H9 (cell line): ENCODE measurements around the gene SLC17A5. TPM values are rescaled to one million over a fixed set of nuclear protein-coding genes. Genes with fewer than 3 reads are reported as not detected.
A peak's percentile ranks its signal among the peaks of the same experiment; 100 is the strongest.
"Not testable (repeated sequence)": the region's sequence is repeated elsewhere in the genome, so short reads cannot be mapped to it uniquely, and the experiment has no call there.

ENCODE experiments used
- DNase-seq: peaks from one replicate; pipeline ENCODE4 v3.0.0-alpha.2; 2017
- H2AFZ ChIP-seq: one replicate; pipeline ENCODE4 v1.6.1; 2013; ENCODE audit warnings: mild to moderate bottlenecking, low read length, control low read depth, moderate library complexity
- H2AK5ac ChIP-seq: 2 replicates; pipeline ENCODE4 v1.6.1; 2013; ENCODE audit warnings: low read length, control low read depth, mixed read lengths; ENCODE audit not compliant: insufficient read length
- H2BK120ac ChIP-seq: one replicate; pipeline ENCODE4 v1.6.1; 2013; ENCODE audit warnings: low read depth, mild to moderate bottlenecking, low read length, control low read depth, inconsistent platforms; ENCODE audit not compliant: poor library complexity, severe bottlenecking
- H2BK12ac ChIP-seq: 2 replicates; pipeline ENCODE4 v1.6.1; 2013; ENCODE audit warnings: low read length, control low read depth, mixed read lengths, low read depth; ENCODE audit not compliant: insufficient read length
- H2BK15ac ChIP-seq: 2 replicates; pipeline ENCODE4 v1.6.1; 2013; ENCODE audit warnings: low read depth, low read length, control low read depth
- H2BK20ac ChIP-seq: one replicate; pipeline ENCODE4 v1.6.1; 2013; ENCODE audit warnings: low read depth, mild to moderate bottlenecking, low read length, control low read depth, inconsistent platforms; ENCODE audit not compliant: poor library complexity, severe bottlenecking
- H2BK5ac ChIP-seq: 2 replicates; pipeline ENCODE4 v1.6.1; 2013; ENCODE audit warnings: low read length, control low read depth, mixed read lengths; ENCODE audit not compliant: insufficient read length
- H3K14ac ChIP-seq: 2 replicates; pipeline ENCODE4 v1.6.1; 2013; ENCODE audit warnings: low read length, control low read depth; ENCODE audit not compliant: insufficient read depth
- H3K18ac ChIP-seq: 2 replicates; pipeline ENCODE4 v1.6.1; 2013; ENCODE audit warnings: low read depth, mild to moderate bottlenecking, mixed read lengths, low read length, control low read depth; ENCODE audit not compliant: insufficient read length
- H3K23ac ChIP-seq: 2 replicates; pipeline ENCODE4 v1.6.1; 2013; ENCODE audit warnings: low read length, control low read depth, mixed read lengths, low read depth; ENCODE audit not compliant: insufficient read length
- H3K23me2 ChIP-seq: 2 replicates; pipeline ENCODE4 v1.6.1; 2013; ENCODE audit warnings: low read depth, mild to moderate bottlenecking, mixed read lengths, low read length, control low read depth; ENCODE audit not compliant: insufficient read length, poor library complexity, severe bottlenecking
- H3K27ac ChIP-seq: 2 replicates; pipeline ENCODE4 v1.5.1; 2013; ENCODE audit warnings: low read length, control low read depth, mixed read lengths, low read depth; ENCODE audit not compliant: insufficient read length
- H3K27me3 ChIP-seq: 2 replicates; pipeline ENCODE4 v1.6.1; 2013; ENCODE audit warnings: low read length, control low read depth, inconsistent platforms; ENCODE audit not compliant: insufficient read depth
- H3K4ac ChIP-seq: 2 replicates; pipeline ENCODE4 v1.6.1; 2013; ENCODE audit warnings: low read depth, mild to moderate bottlenecking, control low read depth, inconsistent platforms, low read length, moderate library complexity
- H3K4me1 ChIP-seq: 2 replicates; pipeline ENCODE4 v1.6.1; 2013; ENCODE audit warnings: low read length, control low read depth, inconsistent platforms; ENCODE audit not compliant: insufficient read depth
- H3K4me2 ChIP-seq: 2 replicates; pipeline ENCODE4 v1.6.1; 2013; ENCODE audit warnings: low read length, control low read depth, mixed read lengths; ENCODE audit not compliant: insufficient read length, insufficient read depth
- H3K56ac ChIP-seq: 2 replicates; pipeline ENCODE4 v1.6.1; 2013; ENCODE audit warnings: low read depth, mild to moderate bottlenecking, mixed read lengths, low read length, control low read depth; ENCODE audit not compliant: insufficient read length
- H3K79me1 ChIP-seq: 2 replicates; pipeline ENCODE4 v1.6.1; 2013; ENCODE audit warnings: low read depth, mild to moderate bottlenecking, moderate library complexity, low read length, control low read depth, inconsistent platforms; ENCODE audit not compliant: insufficient read depth, poor library complexity, severe bottlenecking
- H3K79me2 ChIP-seq: 2 replicates; pipeline ENCODE4 v1.6.1; 2013; ENCODE audit warnings: low read length, control low read depth, inconsistent platforms; ENCODE audit not compliant: insufficient read depth
- H3K9ac ChIP-seq: 2 replicates; pipeline ENCODE4 v1.6.1; 2013; ENCODE audit warnings: low read length, control low read depth, mixed read lengths; ENCODE audit not compliant: insufficient read length; ENCODE audit errors: extremely low read depth
- H3K9me3 ChIP-seq: one replicate; pipeline ENCODE4 v1.6.1; 2013; ENCODE audit warnings: low read depth, low read length, inconsistent platforms; ENCODE audit not compliant: control insufficient read depth
- H3T11ph ChIP-seq: one replicate; pipeline ENCODE4 v1.6.1; 2013; ENCODE audit warnings: mild to moderate bottlenecking, low read length, control low read depth, inconsistent platforms
- H4K20me1 ChIP-seq: one replicate; pipeline ENCODE4 v1.6.1; 2013; ENCODE audit not compliant: control insufficient read depth, insufficient read length, insufficient read depth
- H4K5ac ChIP-seq: 2 replicates; pipeline ENCODE4 v1.6.1; 2013; ENCODE audit warnings: low read depth, mild to moderate bottlenecking, mixed read lengths, low read length, control low read depth; ENCODE audit not compliant: insufficient read length
- H4K8ac ChIP-seq: replicated peaks from 2 replicates; pipeline ENCODE4 v1.6.1; 2013; ENCODE audit warnings: low read length, control low read depth, mixed read lengths, low read depth; ENCODE audit not compliant: insufficient read length
- H4K91ac ChIP-seq: 2 replicates; pipeline ENCODE4 v1.6.1; 2013; ENCODE audit warnings: low read depth, mild to moderate bottlenecking, moderate library complexity, mixed read lengths, low read length, control low read depth; ENCODE audit not compliant: insufficient read length
- H3K27ac Mint-ChIP-seq, 3 experiments: 2 replicates in 2 of 3; 3 replicates in 1 of 3; pipeline ENCODE4 v1.8.0; 2020 to 2021; ENCODE audit warnings: mixed read lengths in 3 of 3, mild to moderate bottlenecking in 1 of 3, moderate library complexity in 1 of 3
- H3K27me3 Mint-ChIP-seq: 2 replicates; pipeline ENCODE4 v1.8.0; 2021; ENCODE audit warnings: low read depth, mild to moderate bottlenecking, moderate library complexity, mixed read lengths
- H3K36me3 Mint-ChIP-seq, 3 experiments: 2 replicates in 2 of 3; 3 replicates in 1 of 3; pipeline ENCODE4 v1.8.0; 2020 to 2021; ENCODE audit warnings: low read depth in 3 of 3, mixed read lengths in 3 of 3; ENCODE audit not compliant: insufficient read depth in 1 of 3
- H3K4me1 Mint-ChIP-seq, 2 experiments: 2 replicates each; pipeline ENCODE4 v1.8.0; 2020; ENCODE audit warnings: mixed read lengths in 2 of 2
- H3K4me3 Mint-ChIP-seq, 2 experiments: 2 replicates in 1 of 2; 3 replicates in 1 of 2; pipeline ENCODE4 v1.8.0; 2020 to 2021; ENCODE audit warnings: mild to moderate bottlenecking in 2 of 2, mixed read lengths in 2 of 2, moderate library complexity in 1 of 2
- H3K9me3 Mint-ChIP-seq, 2 experiments: 2 replicates in 1 of 2; 3 replicates in 1 of 2; pipeline ENCODE4 v1.8.0; 2020; ENCODE audit warnings: mild to moderate bottlenecking in 2 of 2, mixed read lengths in 2 of 2, moderate library complexity in 1 of 2
- WGBS: extraction: QIAGEN DNeasy Blood & Tissue Kit; methylation state at CpG from one replicate; pipeline ENCODE4 v1.1.7; 2013; ENCODE audit warnings: missing lambda C conversion rate, low lambda C conversion rate, mixed read lengths; ENCODE audit not compliant: insufficient read length; ENCODE audit errors: extremely low coverage; 5-methylcytosine and 5-hydroxymethylcytosine counted together
- total RNA-seq: library from RNA; stranded (reverse); gene quantifications from 2 replicates; pipeline ENCODE4 v1.2.1, GENCODE V29; 2021
- TF ChIP-seq, protein P1 (sequence below): fragments of 200-600 bp; sonication (generic); conservative IDR thresholded peaks from 3 replicates; pipeline ENCODE4 v1.8.0; 2021; ENCODE audit warnings: antibody characterized with exemption, mild to moderate bottlenecking

The SLC17A5 gene
- total RNA-seq, 1 experiment from 2014 or later, result 8.9 TPM

DNA sequence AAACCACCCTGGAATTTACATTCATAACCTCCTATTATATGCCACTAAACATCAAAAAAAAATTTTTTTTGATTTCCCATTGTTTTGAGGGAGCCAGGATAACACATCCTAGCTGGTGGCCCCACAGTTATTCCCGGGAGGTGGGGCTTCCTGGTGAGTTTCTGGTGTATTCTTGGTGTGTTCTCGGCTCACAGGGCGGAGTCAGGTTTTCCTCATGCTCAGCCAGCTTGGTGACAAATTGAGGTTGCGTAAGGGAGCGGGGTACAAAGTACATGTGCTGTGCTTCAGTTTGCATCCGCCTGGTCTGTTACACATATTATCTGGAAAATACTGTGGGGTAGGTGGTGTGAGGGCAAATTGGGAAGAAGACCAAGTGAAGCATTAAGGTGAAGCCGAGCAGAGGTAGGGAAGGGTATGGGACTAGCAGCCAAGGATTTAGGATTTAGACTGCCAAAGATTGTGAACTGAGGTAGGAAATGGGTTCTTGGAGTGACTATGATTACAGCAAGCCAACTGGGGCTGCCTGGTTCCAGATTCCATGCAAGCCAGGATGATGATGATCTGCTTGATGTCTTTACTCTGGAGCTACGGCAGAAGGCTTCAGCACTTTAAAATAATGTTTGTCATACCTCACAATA lies 86.7 kb downstream of the SLC17A5 start:
- Histone ChIP-seq H3K23ac (no peak overlapping the region), H4K5ac (peak overlapping the region; percentile 6), H4K91ac (no peak overlapping the region), H2AK5ac (peak overlapping the region; percentile 85), H2BK15ac (no peak overlapping the region; the same call in 1 of the 2 replicates), H3K4me2 (no peak overlapping the region), H3K79me1 (no peaks in the 10 kb centered on the region), H2BK5ac (no peak overlapping the region), H3K27ac (peak overlapping the region; percentile 78), H2BK20ac (no peak overlapping the region), H3K9me3 (no peaks in the 10 kb centered on the region), H2BK12ac (peak overlapping the region; percentile 0), H4K20me1 (no peaks in the 10 kb centered on the region), H3K9ac (no peak overlapping the region), H3K23me2 (no peaks in the 10 kb centered on the region), H4K8ac (no peak overlapping the region), H3K56ac (no peak overlapping the region), H2BK120ac (no peak overlapping the region), H3K27me3 (no peaks in the 10 kb centered on the region), H3K18ac (peak overlapping the region; percentile 75), H3K79me2 (no peaks in the 10 kb centered on the region), H3K14ac (no peak overlapping the region), H3T11ph (peak overlapping the region; percentile 5), H2AFZ (no peak overlapping the region), H3K4ac (no peak overlapping the region), H3K4me1 (peaks cover 6% of the 10 kb centered on the region)
- WGBS, result no CpG with 5 or more reads among the region's 8 CpGs
- Mint-ChIP-seq H3K36me3 (peaks cover 4 to 6% (median 5%) of the 10 kb centered on the region in 3 experiments; a peak in 3 of 7 replicates), H3K4me1 (peaks cover 22 to 26% of the 10 kb centered on the region in 2 experiments), H3K27ac (peak overlapping the region; percentile 45 to 99 (median 59); a peak in 6 of 7 replicates), H3K4me3 (no peak overlapping the region), H3K27me3 (no peaks in the 10 kb centered on the region), H3K9me3 (peaks cover 3 to 7% of the 10 kb centered on the region in 2 experiments; a peak in 4 of 5 replicates)
- TF ChIP-seq, protein P1, sequence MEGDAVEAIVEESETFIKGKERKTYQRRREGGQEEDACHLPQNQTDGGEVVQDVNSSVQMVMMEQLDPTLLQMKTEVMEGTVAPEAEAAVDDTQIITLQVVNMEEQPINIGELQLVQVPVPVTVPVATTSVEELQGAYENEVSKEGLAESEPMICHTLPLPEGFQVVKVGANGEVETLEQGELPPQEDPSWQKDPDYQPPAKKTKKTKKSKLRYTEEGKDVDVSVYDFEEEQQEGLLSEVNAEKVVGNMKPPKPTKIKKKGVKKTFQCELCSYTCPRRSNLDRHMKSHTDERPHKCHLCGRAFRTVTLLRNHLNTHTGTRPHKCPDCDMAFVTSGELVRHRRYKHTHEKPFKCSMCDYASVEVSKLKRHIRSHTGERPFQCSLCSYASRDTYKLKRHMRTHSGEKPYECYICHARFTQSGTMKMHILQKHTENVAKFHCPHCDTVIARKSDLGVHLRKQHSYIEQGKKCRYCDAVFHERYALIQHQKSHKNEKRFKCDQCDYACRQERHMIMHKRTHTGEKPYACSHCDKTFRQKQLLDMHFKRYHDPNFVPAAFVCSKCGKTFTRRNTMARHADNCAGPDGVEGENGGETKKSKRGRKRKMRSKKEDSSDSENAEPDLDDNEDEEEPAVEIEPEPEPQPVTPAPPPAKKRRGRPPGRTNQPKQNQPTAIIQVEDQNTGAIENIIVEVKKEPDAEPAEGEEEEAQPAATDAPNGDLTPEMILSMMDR, result no peak
- DNase-seq, result no peak

DNA sequence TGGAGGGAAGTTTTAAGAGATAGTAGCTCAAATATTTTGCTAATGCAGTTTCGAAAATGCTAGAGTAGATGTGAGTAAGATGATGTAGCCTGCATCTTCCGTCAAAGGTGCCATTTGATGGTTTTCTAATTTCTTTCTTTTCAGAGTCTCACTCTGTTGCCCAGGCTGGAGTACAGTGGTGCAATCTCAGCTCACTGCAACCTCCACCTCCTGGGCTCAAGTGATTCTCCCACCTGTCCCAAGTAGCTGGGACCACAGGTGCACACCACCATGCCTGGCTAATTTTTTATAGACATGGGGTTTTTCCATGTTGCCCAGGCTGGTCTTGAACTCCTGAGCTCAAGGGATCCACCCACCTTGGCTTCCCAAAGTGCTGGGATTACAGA lies 87.3 kb downstream of the SLC17A5 start:
- no CpG with 5 or more reads among the region's 2 CpGs for WGBS
- H4K5ac ChIP-seq, H3K36me3 Mint-ChIP-seq, H3K4me1 ChIP-seq, H2BK15ac ChIP-seq, H4K91ac ChIP-seq, DNase-seq, H3K9me3 Mint-ChIP-seq, H4K8ac ChIP-seq, H3K23ac ChIP-seq, H3K27me3 ChIP-seq, H3K23me2 ChIP-seq, H3K79me2 ChIP-seq, H3K4me3 Mint-ChIP-seq, H2AK5ac ChIP-seq, H3K56ac ChIP-seq, H3K4me2 ChIP-seq, H2AFZ ChIP-seq, H4K20me1 ChIP-seq, H3K9ac ChIP-seq, H3K79me1 ChIP-seq, H2BK20ac ChIP-seq, H3K9me3 ChIP-seq, H3K14ac ChIP-seq, H3K27me3 Mint-ChIP-seq: not testable (repeated sequence)
- H3K4ac ChIP-seq, result 0 out of 2 replicates have a peak overlapping the region, but pooled peaks have one; percentile 73
- peak overlapping the region; percentile 75 for H3K18ac ChIP-seq
- peak overlapping the region; percentile 46 for H3T11ph ChIP-seq
- Mint-ChIP-seq H3K27ac (peak overlapping the region; percentile 24 to 99 (median 90); a peak in 6 of 7 replicates), H3K4me1 (peaks cover 22 to 26% of the 10 kb centered on the region in 2 experiments)
- H2BK12ac ChIP-seq, result peak overlapping the region; percentile 93
- peak overlapping the region; percentile 90 for H3K27ac ChIP-seq
- H2BK120ac ChIP-seq, result peak overlapping the region; percentile 49
- H2BK5ac ChIP-seq, result peak overlapping the region; percentile 81
